ENCODE results near the gene CDH13.

DNA sequence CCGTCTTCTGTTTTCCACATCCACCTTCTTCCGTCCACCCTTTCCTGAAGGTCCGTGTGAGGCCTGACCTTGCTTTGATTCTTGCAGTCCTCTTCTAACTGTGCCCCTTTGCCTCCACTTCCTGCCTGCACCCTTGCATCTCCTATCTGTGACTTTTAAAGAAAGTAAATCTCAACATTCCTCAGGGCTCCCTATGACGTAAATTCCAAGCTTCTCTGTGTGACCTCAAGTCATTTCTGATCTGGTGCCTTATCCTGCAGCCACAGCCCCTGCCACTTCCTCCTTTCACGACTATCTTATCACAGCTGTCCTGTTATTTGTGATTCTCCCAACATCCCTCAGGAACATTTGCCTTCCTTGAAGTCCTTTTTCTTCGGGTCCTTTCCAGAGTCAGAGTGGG lies 520.5 kb downstream of the CDH13 start:
- TF ChIP-seq CTCF (conservative IDR thresholded peaks at IDR 0.05 in 1 of 2, IDR thresholded peaks at IDR 0.05 in 1 of 2; ENCODE audit: low read depth in 1 of 2, low read length in 2 of 2) (no peak), EZH2 (IDR thresholded peaks at IDR 0.05; ENCODE audit: low read length, missing control alignments) (no peak)

All from fibroblast of lung (primary cell).